ENCODE results near the gene RNASE11.

GRCh38 chr14:20609215-20610001 lies 21.6 kb upstream of the RNASE11 start:
- TF ChIP-seq CTCF (IDR thresholded peaks at IDR 0.05) (peak; percentile 93), ZFX (IDR thresholded peaks at IDR 0.05; ENCODE audit: borderline replicate concordance) (no peak)
